HepG2 (cell line): ENCODE measurements around the gene RAD9A.

ENCODE experiments used
- BHLHE40 ChIP-seq: IDR thresholded peaks from 2 replicates; pipeline ENCODE4 v1.6.1; 2011; ENCODE audit warnings: low read length, improper control_type of control experiment
- CBX2 ChIP-seq, 2 experiments: fragments of 200-600 bp in 1 of 2; sonication (generic); formaldehyde crosslinking in 1 of 2; IDR thresholded peaks; 2 replicates each; pipeline versions ENCODE4 v1.7.0 to v1.8.1; 2018 to 2022; ENCODE audit warnings: low read depth in 2 of 2, low read length in 1 of 2, mild to moderate bottlenecking in 1 of 2, missing genetic modification reagents in 1 of 2
- E2F2 ChIP-seq: sonication (generic); formaldehyde crosslinking; IDR thresholded peaks from 2 replicates; pipeline ENCODE4 v1.4.0; 2020; ENCODE audit warnings: missing genetic modification reagents, borderline replicate concordance
- ELF4 ChIP-seq: sonication (generic); formaldehyde crosslinking; IDR thresholded peaks from 2 replicates; pipeline ENCODE4 v1.5.0; 2020; ENCODE audit warnings: missing genetic modification reagents, mild to moderate bottlenecking, moderate library complexity, borderline replicate concordance
- ETV6 ChIP-seq: sonication (generic); formaldehyde crosslinking; conservative IDR thresholded peaks from 2 replicates; pipeline ENCODE4 v1.4.0; 2020; ENCODE audit warnings: missing genetic modification reagents
- GABPA ChIP-seq, 2 experiments: IDR thresholded peaks; 2 replicates each; pipeline ENCODE4 v1.6.1; 2011 to 2016; ENCODE audit warnings: low read depth in 2 of 2, low read length in 1 of 2, missing biosample characterization in 1 of 2, missing genetic modification characterization in 1 of 2
- KMT2B ChIP-seq: IDR thresholded peaks from 2 replicates; pipeline ENCODE4 v1.6.1; 2016; ENCODE audit warnings: missing genetic modification reagents, missing compliant biosample characterization
- SNAPC5 ChIP-seq: sonication (generic); formaldehyde crosslinking; IDR thresholded peaks from 2 replicates; pipeline ENCODE4 v1.8.1; 2023; ENCODE audit warnings: mild to moderate bottlenecking, missing genetic modification reagents, borderline replicate concordance
- TAF1 ChIP-seq: sonication (generic); formaldehyde crosslinking; IDR thresholded peaks from 2 replicates; pipeline ENCODE4 v1.4.0; 2020; ENCODE audit warnings: missing genetic modification reagents
- ZFP36 ChIP-seq: fragments of 150-350 bp; IDR thresholded peaks from 2 replicates; pipeline ENCODE4 v1.6.1; 2018; ENCODE audit warnings: borderline replicate concordance, low read length, low read depth; ENCODE audit not compliant: partially characterized antibody
- ZNF235 ChIP-seq: sonication (generic); formaldehyde crosslinking; IDR thresholded peaks from 2 replicates; pipeline ENCODE4 v1.8.1; 2023; ENCODE audit warnings: mild to moderate bottlenecking, missing genetic modification reagents, borderline replicate concordance
- ZNF841 ChIP-seq: sonication (generic); formaldehyde crosslinking; IDR thresholded peaks from 2 replicates; pipeline ENCODE4 v1.8.1; 2023; ENCODE audit warnings: missing genetic modification reagents, borderline replicate concordance
- TF ChIP-seq, protein P1 (sequence below): sonication (generic); formaldehyde crosslinking; IDR thresholded peaks from 2 replicates; pipeline ENCODE4 v1.5.0; 2020; ENCODE audit warnings: mild to moderate bottlenecking, missing genetic modification reagents, moderate library complexity
- TF ChIP-seq, protein P2 (sequence below): sonication (generic); formaldehyde crosslinking; IDR thresholded peaks from 2 replicates; pipeline ENCODE4 v1.5.1; 2020; ENCODE audit warnings: mild to moderate bottlenecking, missing genetic modification reagents, borderline replicate concordance

- TF ChIP-seq ETV6 (CRISPR knock-in tag) (no peak), ELF4 (CRISPR knock-in tag) (no peak), TAF1 (CRISPR knock-in tag) (no peak), KMT2B (no peak), BHLHE40 (no peak), E2F2 (CRISPR knock-in tag) (no peak), CBX2 (IDR thresholded peaks at IDR 0.05; ENCODE audit: low read depth, low read length) (no peak), CBX2 (CRISPR knock-in tag; IDR thresholded peaks at IDR 0.05; ENCODE audit: low read depth) (no peak), ZNF841 (no peak), SNAPC5 (CRISPR knock-in tag) (no peak), ZFP36 (no peak), GABPA (IDR thresholded peaks at IDR 0.05; ENCODE audit: low read depth, low read length) (no peak), GABPA (CRISPR knock-in tag; IDR thresholded peaks at IDR 0.05; ENCODE audit: low read depth) (no peak), ZNF235 (CRISPR knock-in tag) (no peak)
- TF ChIP-seq, protein P1, sequence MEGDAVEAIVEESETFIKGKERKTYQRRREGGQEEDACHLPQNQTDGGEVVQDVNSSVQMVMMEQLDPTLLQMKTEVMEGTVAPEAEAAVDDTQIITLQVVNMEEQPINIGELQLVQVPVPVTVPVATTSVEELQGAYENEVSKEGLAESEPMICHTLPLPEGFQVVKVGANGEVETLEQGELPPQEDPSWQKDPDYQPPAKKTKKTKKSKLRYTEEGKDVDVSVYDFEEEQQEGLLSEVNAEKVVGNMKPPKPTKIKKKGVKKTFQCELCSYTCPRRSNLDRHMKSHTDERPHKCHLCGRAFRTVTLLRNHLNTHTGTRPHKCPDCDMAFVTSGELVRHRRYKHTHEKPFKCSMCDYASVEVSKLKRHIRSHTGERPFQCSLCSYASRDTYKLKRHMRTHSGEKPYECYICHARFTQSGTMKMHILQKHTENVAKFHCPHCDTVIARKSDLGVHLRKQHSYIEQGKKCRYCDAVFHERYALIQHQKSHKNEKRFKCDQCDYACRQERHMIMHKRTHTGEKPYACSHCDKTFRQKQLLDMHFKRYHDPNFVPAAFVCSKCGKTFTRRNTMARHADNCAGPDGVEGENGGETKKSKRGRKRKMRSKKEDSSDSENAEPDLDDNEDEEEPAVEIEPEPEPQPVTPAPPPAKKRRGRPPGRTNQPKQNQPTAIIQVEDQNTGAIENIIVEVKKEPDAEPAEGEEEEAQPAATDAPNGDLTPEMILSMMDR (CRISPR knock-in tag), result no peak
- TF ChIP-seq, protein P2, sequence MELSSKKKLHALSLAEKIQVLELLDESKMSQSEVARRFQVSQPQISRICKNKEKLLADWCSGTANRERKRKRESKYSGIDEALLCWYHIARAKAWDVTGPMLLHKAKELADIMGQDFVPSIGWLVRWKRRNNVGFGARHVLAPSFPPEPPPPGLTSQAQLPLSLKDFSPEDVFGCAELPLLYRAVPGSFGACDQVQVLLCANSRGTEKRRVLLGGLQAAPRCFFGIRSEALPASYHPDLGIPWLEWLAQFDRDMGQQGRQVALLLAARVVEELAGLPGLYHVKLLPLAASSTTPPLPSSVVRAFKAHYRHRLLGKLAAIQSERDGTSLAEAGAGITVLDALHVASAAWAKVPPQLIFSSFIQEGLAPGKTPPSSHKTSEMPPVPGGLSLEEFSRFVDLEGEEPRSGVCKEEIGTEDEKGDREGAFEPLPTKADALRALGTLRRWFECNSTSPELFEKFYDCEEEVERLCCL (CRISPR knock-in tag), result no peak
Observed at GRCh38 chr11:67404515-67405195, 12.9 kb downstream of the RAD9A start.
